ENCODE measurements around the gene TNFSF13B.
"Not testable (repeated sequence)": the region's sequence is repeated elsewhere in the genome, so short reads cannot be mapped to it uniquely, and the experiment has no call there.

TNFSF13B gene

DNA sequence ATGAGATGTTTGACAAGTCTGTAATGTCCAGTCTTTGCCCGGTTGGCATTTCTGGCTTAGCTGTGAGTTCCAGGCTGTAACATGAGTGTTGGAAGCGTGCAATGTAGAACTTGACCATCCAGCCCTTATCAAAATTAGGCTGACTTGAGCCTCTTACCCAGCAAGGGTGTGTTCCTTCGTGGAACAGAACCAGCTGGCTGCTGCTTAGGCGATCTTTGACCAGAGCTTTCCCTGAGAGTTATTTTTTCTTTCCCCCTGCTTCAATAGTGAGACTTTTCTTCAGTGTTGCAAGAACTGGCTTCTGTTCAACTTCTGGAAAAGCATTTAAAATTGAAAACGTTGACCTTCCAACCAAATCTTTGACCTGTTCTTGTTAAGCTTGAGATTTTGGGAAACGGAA lies 6.5 kb downstream of the TNFSF13B start:
- intact Hi-C loops (cut with DNase I): no loop called here
- DNase-seq: no peak

DNA sequence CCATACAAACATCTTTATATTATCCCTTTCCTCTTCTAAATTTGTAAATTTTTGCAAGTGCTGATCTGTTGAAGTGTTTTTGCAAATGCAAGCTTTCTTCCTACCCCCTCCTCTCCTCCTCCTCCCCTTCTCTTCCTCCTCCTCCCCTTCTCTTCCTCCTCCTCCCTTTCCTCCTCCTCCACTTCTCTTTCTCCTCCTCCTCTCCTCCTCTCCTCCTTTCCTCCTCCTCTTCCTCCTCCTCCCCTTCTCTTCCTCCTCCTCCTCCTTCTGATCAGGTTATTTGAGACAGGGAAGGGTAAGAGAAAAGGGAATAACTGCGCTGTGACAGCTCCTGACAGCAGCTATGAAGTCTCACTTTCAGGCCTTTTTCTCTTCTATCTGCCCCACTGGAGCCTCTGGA lies 8.9 kb downstream of the TNFSF13B start:
- DNase-seq: no peak
- intact Hi-C loops (cut with DNase I): no loop called here

DNA sequence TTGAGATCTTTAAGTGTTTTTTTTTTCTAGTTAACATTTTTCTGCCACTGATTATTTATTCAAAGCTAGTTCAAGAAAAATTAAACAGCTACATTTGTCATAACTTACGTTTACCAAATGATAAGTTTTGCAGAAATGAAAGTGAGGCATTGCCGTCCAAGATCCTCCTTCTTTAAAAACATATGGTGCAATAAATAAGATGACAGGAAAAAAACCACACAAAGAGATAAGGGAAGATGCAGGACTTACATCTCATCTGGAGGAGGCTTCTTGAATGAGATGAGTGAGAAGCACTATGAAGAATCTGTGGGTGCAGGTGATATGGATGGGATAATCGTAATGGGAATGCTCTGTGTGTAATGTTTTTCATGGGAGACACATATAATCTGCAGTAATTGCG lies 12.4 kb downstream of the TNFSF13B start:
- DNase-seq: no peak
- intact Hi-C loops (cut with DNase I): no loop called here

DNA sequence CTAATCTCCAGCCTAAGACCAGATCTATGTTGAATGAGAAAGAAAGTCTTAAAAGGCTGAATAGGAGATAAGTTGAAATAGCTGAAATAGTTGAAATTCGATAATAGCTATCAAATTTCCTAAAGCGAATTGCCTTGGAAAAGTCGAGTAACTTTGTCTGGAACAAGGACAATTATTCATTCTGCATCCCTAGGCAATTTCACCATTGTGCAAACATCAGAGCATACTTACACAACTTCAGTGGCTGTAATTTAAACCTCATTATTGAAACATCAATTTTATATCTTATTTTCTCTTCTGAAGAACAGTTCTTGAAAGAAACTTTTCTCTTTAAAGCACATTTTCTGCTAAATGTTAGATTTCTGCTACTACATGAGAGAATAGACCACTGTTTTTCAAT lies 13.6 kb downstream of the TNFSF13B start:
- no peak for DNase-seq
- intact Hi-C loops (cut with DNase I): no loop called here

DNA sequence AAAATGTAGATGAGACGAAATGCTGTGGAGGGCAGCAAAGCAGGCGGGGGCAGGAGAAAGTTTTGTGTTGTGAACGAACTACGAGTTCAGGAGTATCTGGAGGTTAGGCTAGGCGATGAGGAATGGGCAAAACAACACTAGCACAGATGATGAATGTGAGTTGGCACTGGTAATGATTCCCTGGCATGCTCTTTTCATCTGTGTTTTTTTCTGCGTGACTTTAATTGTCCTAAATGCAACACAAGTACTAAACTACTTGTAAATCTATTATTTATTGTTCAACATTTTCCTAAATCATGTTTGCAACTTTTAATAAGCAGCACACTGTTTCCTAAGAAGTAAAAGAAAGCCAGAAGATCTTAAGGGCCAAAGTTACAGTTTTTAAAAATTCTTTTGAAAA lies 19.2 kb downstream of the TNFSF13B start:
- no peak for DNase-seq
- intact Hi-C loops (cut with DNase I): no loop called here

DNA sequence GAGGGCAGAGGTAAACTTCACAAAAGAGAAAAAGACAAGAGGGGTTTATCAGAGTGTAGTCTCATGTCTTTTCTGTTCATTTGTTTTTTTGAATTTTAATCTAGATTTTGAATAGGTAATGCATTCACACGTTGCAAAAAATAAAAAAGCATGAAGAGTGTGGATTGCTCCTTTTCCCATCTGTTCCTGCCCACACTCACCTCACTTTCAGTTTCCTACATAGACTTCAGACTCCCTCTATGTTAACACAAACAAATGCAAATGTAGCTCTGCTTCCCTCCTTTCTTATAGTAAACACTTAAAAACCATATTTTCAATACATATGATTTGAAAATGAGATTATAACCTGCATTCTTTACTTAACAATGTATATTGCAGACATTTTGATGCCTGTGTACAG lies 20.3 kb downstream of the TNFSF13B start:
- DNase-seq: no peak
- intact Hi-C loops (cut with DNase I): no loop called here

DNA sequence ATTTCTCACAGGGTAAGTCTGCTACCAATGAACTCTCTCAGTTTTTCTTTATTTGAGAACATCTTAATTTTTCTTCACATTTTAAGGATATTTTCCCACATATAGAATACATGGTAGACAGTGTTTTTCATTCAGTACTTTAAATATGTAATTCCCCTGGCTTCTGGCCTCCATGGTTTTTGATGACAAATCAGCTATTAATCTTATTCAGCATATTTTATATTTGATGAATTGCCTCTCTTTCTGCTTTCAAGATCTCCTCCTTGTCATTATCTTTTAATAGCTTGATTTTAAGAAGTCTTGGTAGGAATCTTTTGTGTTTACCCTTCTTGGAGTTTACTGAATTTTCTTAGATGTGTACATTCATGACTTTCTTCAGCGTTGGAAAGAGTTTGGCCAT lies 27.6 kb downstream of the TNFSF13B start:
- intact Hi-C loops (cut with DNase I): no loop called here

DNA sequence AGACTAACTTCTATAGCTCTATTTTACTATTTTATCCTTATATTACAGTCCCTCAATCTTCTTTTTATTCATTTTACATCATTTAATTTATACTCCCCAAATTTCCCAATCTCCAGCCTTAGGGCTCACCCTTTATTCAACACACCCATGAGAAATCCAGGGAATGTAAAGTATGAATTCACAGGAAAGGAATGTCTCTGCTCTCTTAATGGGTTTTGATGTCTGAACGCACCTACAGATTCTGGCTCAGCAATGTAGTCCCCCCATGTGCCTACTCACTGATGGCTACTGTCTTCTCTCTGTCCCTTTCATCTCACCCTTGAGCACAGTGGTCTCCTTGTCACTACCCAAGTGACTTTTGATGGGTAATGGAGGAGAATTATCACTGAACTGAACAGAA lies 32.8 kb downstream of the TNFSF13B start:
- no peak for DNase-seq
- intact Hi-C loops (cut with DNase I): no loop called here

More for the DNA sequence above, 27.6 kb downstream of the TNFSF13B start:
- DNase-seq: no peak

DNA sequence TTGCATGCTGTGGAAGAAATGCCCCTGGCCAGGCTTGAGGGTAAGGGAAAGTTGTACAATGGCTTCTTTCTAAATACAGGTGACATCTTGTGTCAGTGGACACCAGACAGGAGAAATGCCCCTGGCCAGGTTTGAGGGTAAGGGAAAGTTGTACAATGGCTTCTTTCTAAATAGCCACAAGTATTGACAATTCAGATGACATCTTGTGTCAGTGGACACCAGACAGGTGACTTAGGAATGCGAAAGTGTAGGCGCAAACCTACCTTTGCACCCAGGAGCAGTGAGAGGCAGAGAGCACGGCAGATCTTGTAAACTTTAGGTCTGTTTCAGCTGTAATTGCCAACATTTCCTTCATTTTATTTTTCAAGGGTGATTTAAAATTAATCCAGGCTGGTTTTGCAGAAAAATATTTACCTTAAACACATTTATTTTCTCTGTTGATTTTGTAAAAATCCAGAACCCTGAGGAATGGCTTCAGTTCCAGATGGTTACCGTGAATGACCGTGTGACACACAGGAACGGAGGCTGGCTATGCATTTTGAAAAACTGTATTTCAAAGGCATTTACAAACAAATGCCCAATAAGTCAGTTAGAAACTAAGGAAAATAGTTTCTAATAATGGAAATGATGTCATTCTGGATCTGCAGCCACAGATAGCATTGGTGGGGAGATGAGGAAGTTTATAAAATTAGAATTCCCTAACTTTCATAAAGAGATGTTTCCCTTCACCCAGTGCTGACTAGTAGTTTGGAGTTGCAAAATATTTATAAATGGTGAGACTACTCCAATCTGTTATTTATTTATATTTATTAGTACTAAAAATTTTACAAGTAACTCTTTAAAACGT lies 34.9 kb downstream of the TNFSF13B start:
- DNase-seq: no peak
- intact Hi-C loops (cut with DNase I): no loop called here

DNA sequence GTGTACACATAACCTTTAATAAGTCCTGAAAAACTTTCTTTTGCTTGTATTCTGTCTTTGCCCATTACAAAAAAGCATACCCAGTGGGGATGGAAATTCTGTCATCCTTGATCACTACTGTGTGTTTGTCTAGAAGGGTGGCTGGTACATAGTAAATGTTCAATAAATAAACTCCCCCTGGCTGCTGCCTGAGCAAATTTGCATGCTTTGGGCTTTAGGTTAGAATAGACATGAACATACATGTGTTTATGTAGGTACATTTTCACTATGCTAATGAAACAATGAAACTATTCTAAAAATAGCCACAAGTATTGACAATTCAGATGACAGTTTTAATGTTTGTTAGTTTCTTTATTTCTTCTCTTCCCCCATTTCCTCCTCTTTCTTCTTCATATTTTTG lies 36.1 kb downstream of the TNFSF13B start:
- intact Hi-C loops (cut with DNase I): no loop called here
- no peak for DNase-seq

DNA sequence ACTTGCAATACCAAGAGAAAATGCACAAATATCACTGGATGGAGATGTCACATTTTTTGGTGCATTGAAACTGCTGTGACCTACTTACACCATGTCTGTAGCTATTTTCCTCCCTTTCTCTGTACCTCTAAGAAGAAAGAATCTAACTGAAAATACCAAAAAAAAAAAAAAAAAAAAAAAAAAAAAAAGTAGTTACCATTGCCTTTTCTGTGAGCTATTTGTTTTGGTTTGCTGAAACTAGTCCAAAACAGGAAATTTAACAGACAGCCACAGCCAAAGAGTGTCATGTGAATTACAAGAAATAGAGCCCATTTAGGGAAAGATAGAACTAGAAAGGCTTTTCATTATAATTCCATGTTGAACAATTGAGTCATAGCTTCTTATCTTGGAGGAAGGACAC lies 37.3 kb downstream of the TNFSF13B start:
- intact Hi-C loops (cut with DNase I): no loop called here
- DNase-seq: no peak

DNA sequence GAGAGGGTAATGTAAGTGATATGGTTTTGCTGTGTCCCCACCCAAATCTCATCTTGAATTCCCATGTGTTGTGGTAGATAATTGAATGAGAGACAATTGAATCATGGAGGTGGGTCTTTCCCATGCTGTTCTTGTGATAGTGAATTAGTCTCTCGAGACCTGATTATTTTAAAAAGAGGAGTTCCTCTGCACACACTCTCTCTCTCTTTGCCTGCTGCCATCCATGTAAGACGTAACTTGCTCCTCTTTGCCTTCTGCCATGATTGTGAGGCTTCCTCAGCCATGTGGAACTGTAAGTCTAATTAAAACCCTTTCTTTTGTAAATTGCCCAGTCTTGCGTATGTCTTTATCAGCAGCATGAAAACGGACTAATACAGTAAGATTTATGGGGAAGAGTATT lies 42.1 kb downstream of the TNFSF13B start:
- DNase-seq; intact Hi-C loops (cut with DNase I): not testable (repeated sequence)

DNA sequence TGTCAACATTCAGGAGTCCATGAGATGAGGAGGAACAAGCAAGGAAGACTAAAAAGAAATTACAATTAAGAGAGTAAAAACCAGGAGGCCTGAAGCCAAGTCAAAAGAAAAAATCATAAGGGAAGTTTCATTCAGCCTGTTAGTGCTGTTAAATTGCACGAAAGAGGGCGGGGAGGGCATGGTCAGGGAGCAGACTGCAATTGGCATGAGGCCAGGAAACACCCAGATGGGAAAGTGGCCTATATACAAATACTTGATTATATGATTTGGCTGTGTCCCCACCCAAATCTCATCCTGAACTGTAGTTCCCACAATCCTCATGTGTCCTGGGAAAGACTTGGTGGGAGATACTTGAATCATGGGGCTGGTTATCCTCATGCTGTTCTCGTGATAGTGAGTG lies 43.9 kb downstream of the TNFSF13B start:
- DNase-seq: no peak
- intact Hi-C loops (cut with DNase I): no loop called here

DNA sequence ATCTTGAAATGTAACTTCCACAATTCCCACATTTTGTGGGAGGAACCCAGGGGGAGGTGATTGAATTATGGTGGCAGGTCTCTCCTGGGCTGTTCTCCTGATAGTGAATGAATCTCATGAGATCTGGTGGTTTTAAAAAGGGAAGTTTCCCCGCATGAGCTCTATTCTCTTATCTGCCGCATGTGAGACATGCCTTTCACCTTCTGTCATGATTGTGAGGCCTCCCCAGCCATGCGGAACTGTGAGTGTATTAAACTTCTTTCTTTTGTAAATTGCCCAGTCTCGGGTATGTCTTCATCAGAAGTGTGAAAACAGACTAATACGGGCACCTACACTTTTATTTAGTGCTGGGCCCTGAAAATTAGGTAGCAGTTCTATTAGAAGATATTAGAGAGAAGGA lies 45.8 kb downstream of the TNFSF13B start:
- DNase-seq: no peak
- intact Hi-C loops (cut with DNase I): no loop called here

DNA sequence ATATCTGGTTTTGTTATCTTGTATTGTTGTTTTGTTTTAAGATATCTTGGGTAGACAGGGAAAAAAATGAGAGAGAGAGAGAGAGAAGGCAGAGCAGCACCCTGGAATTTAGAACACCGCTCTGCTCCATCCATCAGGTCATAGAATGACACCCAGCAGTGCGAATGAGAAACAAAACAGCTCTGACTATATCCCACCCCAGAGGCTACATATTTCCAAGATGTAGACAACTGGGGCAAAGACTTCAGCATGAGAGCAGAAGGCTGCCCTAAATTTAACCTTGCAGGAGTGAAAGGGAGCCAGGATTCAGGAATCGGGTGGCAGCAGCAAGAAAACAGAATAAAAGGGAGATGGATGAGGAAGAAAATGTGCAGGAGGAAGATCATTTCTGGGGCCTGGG lies 46.5 kb downstream of the TNFSF13B start:
- intact Hi-C loops (cut with DNase I): no loop called here
- DNase-seq: no peak

DNA sequence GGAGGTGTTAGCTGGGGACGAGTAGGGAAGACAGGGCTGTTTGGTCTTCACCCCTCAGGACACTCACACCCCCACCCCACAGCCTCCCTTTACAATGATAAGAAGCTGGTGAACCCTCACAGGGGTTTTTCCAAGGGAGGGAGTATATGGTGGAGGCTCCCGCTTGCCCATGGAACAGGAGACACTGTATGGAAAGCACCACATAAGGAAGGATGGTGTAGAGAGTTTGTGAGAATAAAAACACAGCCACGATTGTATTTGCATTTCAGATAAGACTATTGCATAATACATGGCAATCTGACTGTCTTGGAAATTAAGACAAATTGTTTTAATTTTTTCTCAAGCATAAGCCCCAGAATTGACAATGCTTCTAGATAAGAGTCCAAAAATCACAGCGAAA lies 46.9 kb downstream of the TNFSF13B start:
- intact Hi-C loops (cut with DNase I): no loop called here
- DNase-seq: no peak

DNA sequence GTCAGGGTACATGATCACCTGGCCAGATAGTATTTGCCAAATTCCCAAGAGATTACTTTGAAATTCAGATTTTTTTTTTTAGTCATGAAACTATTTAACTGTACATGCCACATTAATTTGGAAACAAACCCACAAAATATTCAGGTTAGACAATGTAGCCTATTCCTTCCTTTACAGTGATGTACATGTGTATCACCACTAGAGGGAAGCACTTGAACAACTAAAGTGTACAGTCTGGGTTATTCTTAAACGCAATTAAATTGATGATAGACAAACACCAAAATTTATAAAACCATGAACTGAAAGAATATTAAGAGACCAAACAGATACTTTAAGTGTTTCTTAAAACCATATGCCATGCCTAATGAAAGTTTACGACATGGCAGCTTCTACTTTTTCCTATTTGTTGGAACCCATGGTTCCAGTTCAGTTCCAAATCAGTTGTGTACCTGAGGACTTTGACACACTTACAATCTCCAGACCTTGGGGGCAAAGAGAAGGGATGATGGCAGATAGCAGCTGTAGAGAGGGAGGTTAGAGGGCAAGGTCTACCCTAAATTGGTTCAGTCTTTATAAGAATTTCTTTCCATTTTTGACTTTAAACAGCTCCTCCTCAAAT lies 52.8 kb downstream of the TNFSF13B start:
- DNase-seq: no peak
- intact Hi-C loops (cut with DNase I): loop anchor here (2.0 kb wide), 1 partner anchor 572 kb away; no protein-coding TSS in a partner anchor

DNA sequence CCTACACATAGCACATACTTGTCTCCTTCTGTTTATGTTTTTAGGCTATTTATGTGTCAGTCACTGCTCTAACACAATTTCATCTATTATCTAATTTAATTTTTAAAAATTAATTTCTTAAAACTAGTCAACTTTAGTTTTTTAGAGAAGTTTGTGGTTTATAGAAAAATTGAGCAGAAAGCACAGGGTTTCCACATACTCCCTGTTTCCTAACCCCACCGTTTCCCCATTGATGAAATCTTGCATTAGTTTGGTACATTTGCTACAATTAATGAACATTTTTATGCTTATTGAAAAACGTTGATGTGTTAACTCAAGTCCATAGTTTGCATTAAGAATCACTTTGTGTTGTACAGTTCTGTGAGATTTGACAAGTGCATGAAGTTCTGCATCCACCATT lies 53.5 kb downstream of the TNFSF13B start:
- intact Hi-C loops (cut with DNase I): loop anchor here (2.0 kb wide), 1 partner anchor 572 kb away; no protein-coding TSS in a partner anchor
- DNase-seq: no peak

DNA sequence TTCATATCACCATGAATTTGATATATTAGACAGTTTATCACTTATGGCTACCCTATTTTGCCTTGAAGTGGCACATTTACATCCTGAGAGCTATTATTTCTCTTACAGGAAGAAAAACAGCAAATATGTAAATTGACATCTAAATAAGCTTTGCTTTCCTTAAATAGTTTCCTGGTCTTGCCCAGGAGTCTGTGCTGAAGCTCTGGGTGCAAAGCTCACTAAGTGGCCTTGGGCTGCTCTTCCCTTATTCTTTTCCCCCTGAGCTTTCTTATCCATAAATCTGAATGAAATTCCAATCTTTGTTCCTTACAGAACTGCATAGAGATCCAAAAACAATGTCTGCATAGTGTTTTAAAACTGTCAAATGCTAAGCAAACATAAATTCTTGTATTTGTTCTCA lies 56.3 kb downstream of the TNFSF13B start:
- intact Hi-C loops (cut with DNase I): no loop called here
- DNase-seq: no peak

DNA sequence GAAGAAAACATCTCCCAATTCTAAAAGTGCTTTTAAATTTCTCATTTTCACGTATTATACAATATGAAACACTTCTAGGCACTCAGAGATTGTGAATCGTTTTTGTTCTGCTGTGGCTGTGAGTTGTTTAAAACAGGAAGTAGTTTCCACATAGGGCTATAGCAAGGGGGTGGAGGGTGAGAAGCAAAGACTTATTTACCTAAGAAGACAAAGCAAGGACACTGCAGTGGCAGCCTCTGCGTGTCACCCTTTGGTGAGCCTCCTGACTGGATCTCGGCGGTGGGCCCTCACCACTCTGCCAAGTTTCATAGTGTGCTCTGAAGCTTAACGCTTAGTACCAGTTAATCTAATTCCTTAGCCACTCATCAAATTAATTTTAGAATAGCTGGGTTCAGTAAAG lies 56.8 kb downstream of the TNFSF13B start:
- DNase-seq: no peak
- intact Hi-C loops (cut with DNase I): no loop called here

DNA sequence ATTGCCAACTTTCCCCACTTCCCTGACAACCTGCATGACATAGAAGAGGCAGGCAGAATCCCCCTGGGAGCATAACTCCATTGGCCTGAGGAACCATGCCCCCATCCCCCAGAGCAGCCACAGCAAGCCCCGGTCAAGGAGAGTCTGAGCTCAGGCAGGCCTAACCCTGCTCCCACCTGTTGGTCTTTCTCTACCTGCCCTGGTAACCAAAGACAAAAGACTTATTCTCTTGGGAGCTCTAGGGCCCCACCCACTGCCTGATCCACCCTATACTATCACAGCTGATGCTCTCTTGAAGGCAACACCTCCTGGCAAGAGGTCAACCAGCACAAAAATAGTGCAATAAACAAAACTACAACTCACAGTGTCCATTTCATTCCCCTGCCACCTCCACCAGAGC lies 59.3 kb downstream of the TNFSF13B start:
- DNase-seq: no peak
- intact Hi-C loops (cut with DNase I): no loop called here

DNA sequence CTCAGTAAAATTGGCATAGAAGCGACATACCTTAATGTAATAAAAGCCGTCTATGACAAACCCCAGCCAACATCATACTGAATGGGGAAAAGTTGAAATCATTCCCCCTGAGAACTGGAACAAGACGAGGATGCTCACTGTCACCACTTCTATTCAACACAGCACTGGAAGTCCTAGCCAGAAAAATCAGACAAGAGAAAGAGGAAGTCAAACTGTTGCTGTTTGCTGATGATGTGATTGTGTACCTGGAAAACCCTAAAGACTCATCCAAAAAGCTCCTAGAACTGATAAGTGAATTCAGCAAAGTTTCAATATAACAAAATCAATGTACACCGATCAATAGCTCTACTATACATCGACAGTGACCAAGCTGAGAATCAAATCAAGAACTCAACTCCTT lies 63.3 kb downstream of the TNFSF13B start:
- intact Hi-C loops (cut with DNase I): no loop called here
- DNase-seq: no peak
